ENCODE results near the gene LAMB1.

The LAMB1 gene

DNA sequence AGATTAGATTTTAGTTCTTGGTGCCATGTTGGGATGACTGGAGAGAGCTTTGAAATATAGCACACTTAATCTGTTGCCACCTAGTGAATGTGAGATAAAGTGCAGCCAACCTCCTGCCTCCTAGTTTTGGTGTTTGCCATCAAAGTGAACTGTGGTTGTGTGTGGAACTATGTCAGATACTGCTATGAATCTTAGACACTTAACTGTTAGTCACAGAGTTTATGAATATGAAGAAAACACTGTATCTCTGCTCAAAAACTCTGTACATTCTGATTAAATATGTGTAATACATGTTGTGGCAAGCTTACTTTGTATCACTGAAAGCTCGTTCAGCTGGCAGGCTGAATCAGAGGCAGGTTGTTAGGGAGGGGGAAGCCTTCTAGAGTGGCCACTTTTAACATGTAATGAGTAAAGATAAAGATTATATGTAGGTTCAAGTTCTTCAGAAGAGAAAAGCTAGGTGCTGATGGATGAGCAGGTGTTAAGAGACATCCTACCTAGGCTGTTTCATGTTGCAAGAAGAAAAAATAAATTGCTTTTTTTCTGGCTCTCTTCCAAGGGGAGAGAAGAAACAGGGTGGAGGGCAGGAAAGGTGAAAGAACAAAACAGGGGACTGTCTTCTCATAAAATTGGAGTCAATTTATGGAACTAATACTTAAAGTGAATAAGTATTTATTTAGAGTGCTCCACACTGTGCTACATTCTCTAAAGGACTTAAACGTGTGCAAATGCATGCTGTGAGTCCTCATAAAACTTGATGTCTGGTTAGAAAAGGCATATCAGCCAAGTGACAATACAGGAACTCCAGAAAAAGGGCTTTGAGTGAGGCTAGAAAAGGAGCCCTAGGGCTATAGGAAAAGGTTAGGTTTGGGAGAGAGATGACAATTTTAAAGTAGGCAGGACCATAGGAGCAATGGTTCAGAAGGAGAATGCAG is 14.1 kb upstream of the LAMB1 start:
- DNase-seq: peak; percentile 12

- no peak for DNase-seq
Measured at GRCh38 chr7:108015740-108016139, 12.8 kb upstream of the LAMB1 start.

DNA sequence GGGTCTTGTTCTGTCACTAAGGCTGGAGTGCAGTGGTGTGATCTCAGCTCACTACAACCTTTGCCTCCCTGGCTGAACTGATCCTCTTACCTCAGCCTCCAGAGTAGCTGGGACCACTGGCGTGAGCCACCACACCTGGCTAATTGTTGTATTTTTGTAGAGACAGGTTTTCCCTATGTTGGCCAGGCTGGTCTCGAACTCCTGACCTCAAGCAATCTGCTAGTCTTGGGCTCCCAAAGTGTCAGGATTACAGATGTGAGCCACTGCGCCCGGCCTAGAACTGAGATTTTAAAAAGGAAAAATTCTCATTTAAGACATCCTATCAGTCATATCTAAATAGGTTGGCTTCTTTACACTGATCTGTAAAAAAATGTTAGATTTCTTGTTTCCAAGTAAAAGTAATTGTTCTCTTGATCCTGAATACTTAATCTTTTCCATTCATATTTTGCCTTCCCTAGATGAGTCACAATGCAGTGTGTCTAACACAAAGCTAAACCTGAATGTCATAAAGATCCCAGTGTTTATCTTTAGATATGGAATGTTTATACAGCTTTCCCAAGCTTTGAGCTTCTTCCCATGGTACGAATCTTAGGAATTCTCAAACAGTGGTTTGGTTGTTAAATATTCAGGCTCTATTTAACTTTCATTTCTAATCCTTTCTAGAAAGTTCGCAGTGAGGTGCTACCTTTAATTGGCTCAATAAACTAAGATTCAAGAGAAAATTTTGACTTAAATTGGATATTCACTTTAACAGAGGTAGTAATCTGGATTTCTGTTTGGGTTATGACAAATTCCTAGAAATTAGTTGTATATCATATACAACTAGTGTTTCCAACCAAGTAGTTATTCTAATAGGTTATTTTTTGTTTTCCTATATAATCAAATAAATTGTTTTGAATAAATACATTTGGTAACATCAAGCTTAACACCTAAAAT is 12.1 kb upstream of the LAMB1 start:
- DNase-seq: no peak

DNA sequence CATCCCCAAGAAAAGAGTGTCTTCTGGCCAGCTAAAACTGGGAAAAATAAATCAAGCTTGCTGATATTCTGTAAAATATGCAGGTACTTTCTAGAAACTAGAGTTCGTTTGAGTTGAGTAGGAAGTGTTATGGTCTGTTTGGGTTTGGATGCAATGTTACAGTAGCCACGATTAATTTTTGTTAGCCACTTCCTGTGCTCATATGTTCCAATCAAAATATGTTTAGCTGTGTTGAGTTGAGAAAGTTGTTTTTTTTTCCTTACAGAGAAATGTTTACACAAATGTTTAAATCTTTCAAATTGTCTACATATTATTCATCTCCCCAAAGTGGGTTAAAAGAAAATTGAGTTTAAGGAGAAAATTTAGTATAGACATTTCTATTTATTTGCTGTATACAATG is 11.3 kb upstream of the LAMB1 start:
- DNase-seq: no peak

GRCh38 chr7:108012499-108013430 is 9.8 kb upstream of the LAMB1 start:
- no peak for DNase-seq

DNA sequence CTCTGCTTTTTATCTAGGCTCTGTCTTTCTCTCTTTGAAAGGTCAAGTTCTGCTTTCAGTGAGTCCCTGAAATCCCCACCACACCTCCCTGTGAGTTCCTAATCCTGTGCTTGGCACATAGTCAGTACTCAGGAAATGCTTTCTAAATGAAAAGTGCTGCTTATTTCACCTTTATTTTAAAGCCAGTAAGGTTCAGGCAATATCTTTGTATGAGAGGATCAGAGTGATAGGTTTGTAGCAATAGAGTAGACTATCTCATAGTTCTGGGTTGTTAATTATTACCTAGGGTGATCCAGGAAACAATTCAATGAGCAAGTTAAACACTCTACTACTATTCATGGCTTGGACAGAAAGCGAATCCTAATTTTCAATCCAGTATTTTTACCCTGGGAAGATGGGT is 7.4 kb upstream of the LAMB1 start:
- DNase-seq: no peak

- no peak for DNase-seq
Measured at GRCh38 chr7:108009873-108010272, 6.9 kb upstream of the LAMB1 start.

DNA sequence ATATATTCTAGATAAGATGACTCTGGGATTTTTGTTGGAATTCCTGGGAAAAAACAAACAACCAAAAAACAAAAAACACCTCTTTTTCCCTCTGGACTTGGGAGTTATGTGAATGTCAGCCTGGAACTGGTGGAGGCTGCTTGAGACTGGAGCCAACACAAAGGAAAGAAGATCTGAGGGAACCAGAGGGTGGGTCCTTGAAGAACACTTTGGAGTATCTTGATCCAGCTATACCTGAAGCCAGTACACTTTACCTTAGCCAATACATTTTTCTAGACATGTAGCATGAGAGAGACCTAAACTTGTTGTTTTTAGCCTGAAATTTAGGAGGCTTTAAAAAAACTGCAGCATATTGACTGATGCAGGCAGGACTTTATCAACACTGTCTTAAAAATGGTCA is 5.9 kb upstream of the LAMB1 start:
- DNase-seq: no peak

GRCh38 chr7:108008240-108008639 is 5.3 kb upstream of the LAMB1 start:
- DNase-seq: no peak

GRCh38 chr7:108007762-108008161 is 4.8 kb upstream of the LAMB1 start:
- DNase-seq: no peak

DNA sequence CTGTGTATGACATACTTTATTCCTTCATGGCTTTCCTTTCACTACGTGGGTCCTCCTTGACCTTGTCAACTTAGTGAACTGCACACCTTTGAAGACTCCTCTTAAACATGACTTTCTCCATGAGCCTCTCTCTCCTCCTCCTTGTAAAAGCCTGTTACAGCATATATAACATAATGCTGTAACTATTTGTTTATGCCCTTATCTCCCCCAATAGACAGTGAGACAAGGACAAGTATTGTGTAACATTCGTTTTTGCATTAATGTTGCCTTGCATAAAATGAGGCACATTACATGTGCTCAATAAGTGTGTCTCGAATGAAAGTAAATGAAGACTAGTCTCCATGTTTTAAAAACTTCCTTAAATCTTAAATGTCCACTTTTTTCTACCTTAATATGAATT is 4.3 kb upstream of the LAMB1 start:
- no peak for DNase-seq

DNA sequence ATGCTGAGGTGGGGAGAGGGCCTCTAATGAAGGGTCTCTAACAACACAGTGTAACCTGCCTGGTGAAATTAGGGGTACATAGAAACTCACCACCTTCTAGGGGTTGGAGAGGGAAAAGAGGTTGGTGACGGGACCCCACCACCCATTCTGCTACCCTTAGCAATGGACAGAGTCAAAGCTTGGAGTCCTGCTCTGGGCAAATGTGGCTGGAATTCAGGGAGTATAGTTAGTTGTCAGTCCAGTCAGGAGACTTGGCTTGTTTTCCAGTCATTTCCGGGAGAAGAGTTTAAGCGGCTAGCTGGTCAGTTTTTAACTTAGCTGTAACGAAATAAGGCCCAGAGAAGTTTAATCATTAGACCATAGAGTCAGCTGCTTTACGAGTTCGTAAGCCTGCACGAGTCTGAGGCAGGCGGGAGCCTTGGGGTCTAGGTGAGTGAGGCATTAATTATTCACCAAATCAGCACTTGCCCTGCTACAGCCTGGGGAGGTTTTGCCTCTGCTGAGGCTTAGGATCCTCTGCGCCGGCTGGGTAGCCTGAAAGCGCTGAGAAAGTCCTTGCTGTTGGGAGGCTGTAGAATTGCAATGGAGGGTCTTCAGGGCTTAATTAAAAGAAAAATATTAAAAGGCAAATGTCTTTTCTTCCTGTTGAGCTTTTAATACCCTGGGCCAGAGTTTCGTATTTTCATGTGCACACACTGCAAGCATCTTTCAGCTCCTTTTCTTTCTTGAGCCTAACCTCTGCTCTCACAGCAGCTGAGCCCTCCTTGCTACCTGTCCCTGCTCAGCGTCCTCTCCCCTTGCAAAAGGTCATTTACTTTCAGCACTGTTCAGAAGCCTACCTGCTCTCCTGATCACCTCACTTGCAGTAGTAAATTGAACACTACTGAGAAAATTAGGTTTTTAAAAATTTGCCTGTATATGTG is 1.5 kb upstream of the LAMB1 start:
- DNase-seq: no peak

- DNase-seq: no peak
Measured at GRCh38 chr7:108003599-108003935, 606 bp upstream of the LAMB1 start.

DNA sequence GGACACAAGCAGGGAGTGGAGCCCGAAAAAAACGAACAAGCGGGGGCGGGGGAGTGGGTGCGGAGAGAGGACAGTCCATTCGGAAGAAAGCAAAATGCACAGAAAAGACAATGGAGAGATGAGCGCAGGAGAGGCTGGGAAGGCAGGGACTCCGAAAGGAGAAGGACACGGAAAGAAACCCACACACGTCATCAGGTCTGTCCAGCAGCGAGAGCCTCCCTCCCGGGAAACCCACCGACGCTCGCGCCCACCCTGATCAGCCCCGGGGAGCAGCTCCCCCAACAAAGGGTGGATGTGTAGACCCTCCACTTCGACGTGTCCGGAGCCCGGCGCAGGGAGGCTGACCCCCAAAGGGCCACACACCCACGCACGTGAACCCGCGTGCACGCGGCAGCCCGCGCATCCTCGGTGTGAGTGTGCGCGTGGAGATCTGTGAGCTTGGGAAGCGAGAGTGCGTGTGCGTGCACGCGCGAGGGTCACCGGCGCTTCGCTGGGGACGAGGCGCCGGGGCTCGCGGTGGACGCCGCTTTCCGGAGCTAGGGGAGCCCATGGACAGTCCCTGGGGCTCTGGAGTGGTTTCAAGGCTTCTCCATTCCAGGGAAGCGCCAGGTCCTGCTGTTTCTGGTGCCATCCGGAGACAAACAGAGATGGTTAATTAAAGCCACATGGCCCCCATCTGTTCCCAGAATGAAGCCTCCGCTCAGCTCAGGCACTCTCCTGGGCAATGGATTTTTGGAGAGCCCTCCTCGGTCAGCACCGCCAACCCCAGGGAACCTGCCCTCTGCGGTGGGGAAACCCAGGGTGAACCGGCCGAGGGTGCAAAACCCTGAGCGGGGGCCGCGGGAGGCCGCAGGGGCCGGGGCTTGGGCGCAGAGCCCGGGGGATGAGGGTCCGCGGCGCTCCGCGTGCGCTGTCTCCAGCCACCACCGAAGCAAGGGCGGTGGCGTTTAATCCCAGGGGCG is 916 bp downstream of the LAMB1 start:
- DNase-seq: no peak

- DNase-seq: no peak
Measured at GRCh38 chr7:108000875-108001763, 1.8 kb downstream of the LAMB1 start.

- DNase-seq: no peak
Measured at GRCh38 chr7:107999779-108000560, 3.0 kb downstream of the LAMB1 start.

- no peak for DNase-seq
Measured at GRCh38 chr7:107998660-107999480, 4.1 kb downstream of the LAMB1 start.

DNA sequence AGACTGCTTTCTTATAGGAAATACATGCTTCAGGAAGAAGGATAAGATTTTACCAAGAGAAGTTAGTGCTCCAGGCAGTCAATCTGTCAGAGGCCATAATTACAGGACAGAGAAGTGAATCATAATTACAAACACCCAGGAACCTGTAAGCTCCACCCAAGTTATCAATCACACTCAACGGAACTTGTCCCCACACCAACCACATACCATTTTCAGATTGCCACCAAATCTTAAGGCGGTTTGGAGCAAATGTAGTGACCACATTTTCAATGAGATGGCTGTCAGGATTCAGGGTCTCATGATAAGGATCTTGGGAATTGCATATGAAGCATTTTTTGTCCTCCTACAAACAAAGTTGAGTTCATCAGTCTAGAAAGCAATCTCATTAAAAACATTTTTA is 4.8 kb downstream of the LAMB1 start:
- no peak for DNase-seq
